Adrenal gland (tissue), 12 donors: ENCODE results near the gene RPS10. TPM values are rescaled to one million over a fixed set of nuclear protein-coding genes. Genes with fewer than 3 reads are reported as not detected.
A peak's percentile ranks its signal among the peaks of the same experiment; 100 is the strongest.

ENCODE experiments used
- DNase-seq, 7 donors: peaks; one replicate each; pipeline ENCODE4 v3.0.0-alpha.2; 2019 to 2020
- H3K27ac ChIP-seq, 5 donors: fragments of 200-600 bp; sonication (generic) in 4 of 5; 1 replicate in 3 of 5; 2 replicates in 2 of 5; pipeline versions ENCODE4 v1.5.1 to v1.8.0; 2016 to 2020; ENCODE audit warnings: mild to moderate bottlenecking in 1 of 5
- H3K27me3 ChIP-seq: fragments of 200-600 bp; 2 replicates; pipeline ENCODE4 v1.8.0; 2021
- H3K36me3 ChIP-seq, 2 donors: fragments of 200-600 bp; replicated peaks in 1 of 2; 1 replicate in 1 of 2; 2 replicates in 1 of 2; pipeline versions ENCODE4 v1.5.1 to v1.8.0; 2018 to 2022
- H3K4me1 ChIP-seq, 2 donors: fragments of 200-600 bp; replicated peaks in 1 of 2; 1 replicate in 1 of 2; 2 replicates in 1 of 2; pipeline versions ENCODE4 v1.5.1 to v1.8.0; 2018 to 2021
- H3K4me3 ChIP-seq, 4 donors: fragments of 200-600 bp; sonication (generic) in 3 of 4; one replicate each; pipeline ENCODE4 v1.5.1; 2016 to 2018
- H3K9me3 ChIP-seq, 3 donors: fragments of 200-600 bp; sonication (generic) in 1 of 3; replicated peaks in 1 of 3; 1 replicate in 2 of 3; 2 replicates in 1 of 3; pipeline versions ENCODE4 v1.5.1 to v1.8.0; 2016 to 2021
- CTCF ChIP-seq, 6 experiments: fragments of 450-650 bp in 4 of 6; fragments of 200-600 bp in 2 of 6; sonication (generic) in 1 of 6; IDR thresholded peaks; 1 replicate in 5 of 6; 2 replicates in 1 of 6; pipeline versions ENCODE4 v1.5.1 to v1.8.0; 2016 to 2021; ENCODE audit warnings: antibody characterized with exemption in 6 of 6, mild to moderate bottlenecking in 2 of 6, moderate library complexity in 1 of 6
- POLR2A ChIP-seq, 2 donors: fragments of 450-650 bp; IDR thresholded peaks; one replicate each; pipeline ENCODE4 v1.6.1; 2017; ENCODE audit warnings: antibody characterized with exemption in 2 of 2, mild to moderate bottlenecking in 2 of 2, moderate library complexity in 1 of 2
- WGBS, 4 donors: extraction: QIAGEN DNeasy Blood & Tissue Kit in 2 of 4; methylation state at CpG; one replicate each; pipeline versions ENCODE4 v1.1.5 to v1.1.7; 2013 to 2017; 5-methylcytosine and 5-hydroxymethylcytosine counted together
- intact Hi-C, 2 donors: fragments of 100-400 bp; cut with DNase I; formaldehyde crosslinking; loops; one replicate each; pipeline versions ENCODE4 v1.14.1 to v1.15.0; 2022 to 2023
- polyA plus RNA-seq, 3 donors: library from polyadenylated mRNA; stranded (reverse); fragments of 200-250 nt in 2 of 3; fragments of 350-450 nt in 1 of 3; fragmentation: Illumina TruSeq in 1 of 3; extraction: RNeasy Lipid Tissue Mini Kit (QIAGEN cat#74804) in 1 of 3; gene quantifications; one replicate each; pipeline ENCODE4 v1.2.3, GENCODE V29; 2013 to 2014
- total RNA-seq, 9 donors: library from RNA; depleted of rRNA in 4 of 9; stranded (reverse); fragments of >200 nt in 4 of 9; fragments of 120-200 nt in 1 of 9; fragmentation: NEBNext Ultra II Directional in 1 of 9; extraction: Animal tissue kit (Norgen Biotek cat#: 25700) in 1 of 9; gene quantifications; one replicate each; pipeline versions ENCODE4 v1.1.0 to v1.2.4, GENCODE V29; 2013 to 2023
- donor health status: healthy with polysubstance abuse.
- donor health status: Bipolar disorder and iron deficiency.
- donor health status: DM: yes; HTN: yes; CAD: no.
- donor health status: DM: no; HTN: no; CAD: no.
- donor health status: DM: no; HTN: no; CAD: no.
- donor health status: DM: yes; HTN: yes; CAD: no.

RPS10 gene
- total and polyA plus RNA-seq, 12 donors, result 937 to 3,093 (median 2,220) TPM

- H3K4me1 ChIP-seq, result peaks cover 16 to 66% of the 10 kb centered on the region in 2 donors
- TF ChIP-seq CTCF (IDR thresholded peaks at IDR 0.05) (no peak), POLR2A (IDR thresholded peaks at IDR 0.05) (no peak)
- 64 to 82% (median 77%) methylated on average over 3 of the region's 3 CpGs for WGBS, 4 donors
- intact Hi-C loops, result loop anchor here in 1 of 2 donors (10.0 kb wide), 1 partner anchor 54 kb away; no protein-coding TSS in a partner anchor
- H3K4me3 ChIP-seq, result no peak overlapping the region
- no peaks in the 10 kb centered on the region for H3K9me3 ChIP-seq
- H3K27me3 ChIP-seq, result no peaks in the 10 kb centered on the region
- H3K27ac ChIP-seq, result no peak overlapping the region
- DNase-seq, result no peak
- H3K36me3 ChIP-seq, result no peaks in the 10 kb centered on the region
Measured at GRCh38 chr6:34388421-34388820, 37.4 kb downstream of the RPS10 start.

- TF ChIP-seq CTCF (IDR thresholded peaks at IDR 0.05), result no peak
- TF ChIP-seq POLR2A (IDR thresholded peaks at IDR 0.05), result no peak
- H3K9me3 ChIP-seq, result no peaks in the 10 kb centered on the region
- H3K4me3 ChIP-seq, result no peak overlapping the region
- H3K27ac ChIP-seq, result peak overlapping the region in 2 of 5 donors; percentile 5 to 26
- no peaks in the 10 kb centered on the region for H3K27me3 ChIP-seq
- peak in 2 of 7 donors; percentile 26 to 44 for DNase-seq
- H3K4me1 ChIP-seq, result peaks cover 20 to 65% of the 10 kb centered on the region in 2 donors
- H3K36me3 ChIP-seq, result no peaks in the 10 kb centered on the region
- 74 to 81% (median 80%) methylated on average over 4 of the region's 4 CpGs for WGBS, 4 donors
- intact Hi-C loops, result loop anchor here in 1 of 2 donors (10.0 kb wide), 1 partner anchor 52 kb away; no protein-coding TSS in a partner anchor
Measured at GRCh38 chr6:34386316-34387137, 39.3 kb downstream of the RPS10 start.

- peak overlapping the region in 1 of 5 donors; percentile 26 for H3K27ac ChIP-seq
- H3K27me3 ChIP-seq, result no peaks in the 10 kb centered on the region
- no peak overlapping the region for H3K4me3 ChIP-seq
- intact Hi-C loops, result loop anchor here in 1 of 2 donors (10.0 kb wide), 1 partner anchor 51 kb away; no protein-coding TSS in a partner anchor
- TF ChIP-seq CTCF (IDR thresholded peaks at IDR 0.05) (no peak), POLR2A (IDR thresholded peaks at IDR 0.05) (no peak)
- 92 to 97% (median 94%) methylated on average over 3 of the region's 3 CpGs for WGBS, 4 donors
- peaks cover 20 to 62% of the 10 kb centered on the region in 2 donors for H3K4me1 ChIP-seq
- H3K9me3 ChIP-seq, result no peaks in the 10 kb centered on the region
- no peaks in the 10 kb centered on the region for H3K36me3 ChIP-seq
- peak in 1 of 7 donors; percentile 39 for DNase-seq
Measured at GRCh38 chr6:34385793-34386195, 40.1 kb downstream of the RPS10 start.

GRCh38 chr6:34384321-34385153 is 41.3 kb downstream of the RPS10 start:
- WGBS, 4 donors, result 79 to 89% (median 82%) methylated on average over 5 of the region's 5 CpGs
- peaks cover 20 to 61% of the 10 kb centered on the region in 2 donors for H3K4me1 ChIP-seq
- intact Hi-C loops, result loop anchor here in 1 of 2 donors (10.0 kb wide), 1 partner anchor 50 kb away; no protein-coding TSS in a partner anchor
- H3K27me3 ChIP-seq, result no peaks in the 10 kb centered on the region
- TF ChIP-seq CTCF (IDR thresholded peaks at IDR 0.05), result no peak
- TF ChIP-seq POLR2A (IDR thresholded peaks at IDR 0.05), result no peak
- H3K9me3 ChIP-seq, result no peaks in the 10 kb centered on the region
- DNase-seq, result peak in 1 of 7 donors; percentile 43
- H3K4me3 ChIP-seq, result no peak overlapping the region
- peak overlapping the region; percentile 74 to 92 (median 77) for H3K27ac ChIP-seq
- no peaks in the 10 kb centered on the region for H3K36me3 ChIP-seq
